ENCODE results near the gene ERO1B.

- no peak for TF ChIP-seq EZH2 (IDR thresholded peaks at IDR 0.05; ENCODE audit: low read length, missing control alignments)
- no peak for TF ChIP-seq CTCF (conservative IDR thresholded peaks at IDR 0.05 in 1 of 2, IDR thresholded peaks at IDR 0.05 in 1 of 2; ENCODE audit: low read depth in 1 of 2, low read length in 2 of 2)
Observed at GRCh38 chr1:236206548-236206947, 75.2 kb downstream of the ERO1B start.

Data from fibroblast of lung (primary cell).